UCSD-AML1 (cell line): ENCODE measurements around the gene TBC1D22A.

ENCODE experiments used
- DNase-seq: peaks from one replicate; lab custom pipeline; 2025; ENCODE audit not compliant: unreplicated experiment; lab: John Stamatoyannopoulos, UW

The TBC1D22A gene

DNA sequence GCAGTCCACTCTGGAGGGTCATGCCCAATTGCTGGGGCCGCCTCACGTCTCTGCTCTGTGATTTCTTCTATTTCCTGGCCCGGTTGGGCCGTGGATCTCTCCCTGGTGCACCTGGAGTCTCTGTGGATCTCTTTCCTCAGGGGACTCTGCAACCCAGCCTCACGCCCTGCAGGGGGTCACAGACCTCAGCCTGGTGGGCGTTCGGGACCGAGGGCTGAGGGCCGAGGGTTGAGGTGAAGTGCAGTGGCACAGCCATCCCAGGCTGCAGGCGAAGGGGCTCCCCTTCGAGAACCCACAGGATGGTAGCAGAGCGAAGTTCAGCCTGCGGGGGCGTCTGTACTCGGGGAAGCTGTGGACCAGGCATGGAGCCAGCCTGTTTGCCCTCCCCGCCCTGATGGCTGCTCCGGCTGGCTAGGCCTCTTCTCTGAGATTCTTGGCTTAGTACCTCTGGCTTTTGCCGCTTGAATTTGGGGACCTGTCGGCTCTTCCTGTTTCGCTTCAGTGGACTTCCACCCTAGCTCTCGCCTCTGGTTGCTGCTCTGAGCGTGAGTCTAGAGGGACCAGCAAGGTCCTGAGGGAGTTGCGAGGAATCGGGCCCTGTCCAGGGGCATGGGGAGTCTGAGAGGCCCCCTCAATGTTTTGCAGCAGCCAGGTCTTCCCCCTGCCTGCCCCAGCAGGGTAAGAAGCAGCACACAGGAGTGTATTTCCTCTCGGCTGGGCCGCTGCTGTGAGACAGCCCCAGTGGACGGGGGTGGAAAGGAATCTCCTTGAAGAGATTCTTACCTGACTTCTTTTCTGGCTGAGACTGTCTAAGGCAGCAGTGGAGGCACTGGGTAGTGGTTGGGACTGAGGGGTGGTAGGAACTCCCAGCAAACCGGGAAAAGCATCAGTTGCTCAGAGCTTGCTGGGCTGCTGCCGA, 140.8 kb downstream of the TBC1D22A start:
- DNase-seq: no peak

- DNase-seq: no peak
Observed at GRCh38 chr22:46905415-46905814, 143.0 kb downstream of the TBC1D22A start.

DNA sequence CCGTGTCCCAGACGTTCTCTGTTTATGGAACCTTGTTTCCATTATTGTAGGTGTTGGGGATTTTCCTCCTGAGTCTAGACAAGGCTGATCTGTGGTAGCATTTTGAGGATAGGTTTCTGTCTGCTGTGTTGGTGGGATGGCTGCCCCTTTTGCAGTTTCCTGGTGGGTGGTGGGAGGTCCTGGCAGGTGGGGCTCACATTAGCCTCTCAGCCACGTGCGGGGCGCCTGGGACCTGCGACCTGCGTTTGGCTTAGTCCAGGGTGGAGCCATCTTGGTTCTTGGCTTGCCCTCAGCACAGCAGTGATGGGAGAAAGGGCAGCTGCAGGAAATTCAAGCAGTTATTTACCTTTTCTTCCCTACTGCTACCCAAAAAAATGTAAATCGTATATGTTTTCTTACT, 143.4 kb downstream of the TBC1D22A start:
- DNase-seq: no peak

DNA sequence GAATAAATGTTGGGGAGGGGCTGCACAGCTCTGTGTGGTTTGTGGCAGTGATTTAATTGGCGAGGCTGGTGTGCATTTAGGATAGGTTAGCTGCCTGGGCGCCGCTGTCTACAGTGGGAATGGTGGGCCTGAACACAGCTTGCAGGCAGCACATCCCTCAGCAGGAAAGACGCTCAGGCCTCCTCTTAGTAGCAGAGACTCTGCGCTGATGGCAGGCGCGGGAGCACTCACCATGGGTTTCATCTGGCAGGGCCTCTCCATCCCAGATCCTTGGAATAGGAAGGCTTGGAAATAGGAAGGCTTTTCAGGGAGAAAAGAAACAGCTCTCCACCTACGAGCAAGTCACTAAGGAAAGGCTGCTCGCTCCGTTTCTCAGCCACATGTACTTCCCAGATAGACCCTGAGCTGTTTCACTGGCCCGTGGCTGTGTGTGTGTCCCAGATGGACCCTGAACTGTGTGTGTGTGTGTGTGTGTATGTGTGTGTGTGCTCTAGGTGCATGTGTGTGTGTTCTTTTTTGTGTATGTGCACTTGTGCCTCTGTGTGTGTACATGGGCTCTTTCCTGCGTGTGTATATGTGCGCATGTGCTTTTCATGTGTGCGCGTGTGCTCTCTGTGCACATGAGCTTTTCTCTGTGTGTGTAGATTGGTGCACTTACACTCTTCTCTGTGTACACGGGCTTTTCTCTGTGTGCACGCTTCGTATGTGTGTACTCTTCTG, 144.0 kb downstream of the TBC1D22A start:
- no peak for DNase-seq

DNA sequence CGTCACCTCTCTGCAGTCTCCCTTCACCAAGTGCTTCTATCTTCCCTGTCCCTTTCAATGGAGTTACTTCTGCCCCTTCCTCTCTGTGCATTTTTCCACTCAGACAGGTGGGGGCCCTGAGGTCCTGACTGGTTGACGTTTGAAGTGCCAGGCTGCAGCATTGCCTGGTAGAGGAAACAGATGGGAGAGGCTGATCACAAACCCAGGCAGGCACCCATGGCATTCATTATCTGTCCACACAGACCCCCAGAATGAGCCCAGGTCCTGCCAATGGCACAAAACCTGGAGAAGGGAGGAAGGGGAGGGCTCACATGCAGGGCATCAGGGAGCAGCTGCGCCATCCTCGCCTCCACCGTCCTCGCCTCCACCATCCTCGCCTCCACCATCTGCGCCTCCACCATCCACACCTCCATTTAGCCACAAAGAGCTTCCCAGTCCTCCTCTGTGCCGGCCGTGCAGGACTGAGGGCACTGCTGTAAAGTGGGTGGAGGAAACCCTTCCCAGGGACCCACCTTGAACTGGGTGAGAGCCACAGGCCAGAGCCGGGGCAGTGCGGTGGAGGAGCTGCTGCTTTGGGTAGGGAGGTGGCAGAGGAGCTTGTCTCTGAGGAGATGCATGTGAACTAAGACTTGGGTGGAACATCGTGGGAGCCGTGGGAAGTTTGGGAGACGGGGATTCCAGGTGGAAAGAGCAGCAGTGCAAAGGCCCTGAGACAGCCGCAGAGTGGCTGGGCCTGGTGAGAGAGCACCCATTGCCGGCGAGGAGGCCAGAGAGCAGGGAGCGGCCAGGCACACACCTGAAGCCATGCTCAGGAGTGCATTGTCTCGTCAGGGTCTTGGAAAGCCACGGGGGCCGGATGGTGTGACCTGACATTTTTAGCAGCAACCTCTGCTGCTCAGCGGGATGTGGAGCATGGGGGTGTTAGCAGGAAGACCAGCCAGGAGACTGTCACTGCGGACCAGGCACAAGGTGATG, 145.1 kb downstream of the TBC1D22A start:
- no peak for DNase-seq

GRCh38 chr22:46908641-46909107, 146.2 kb downstream of the TBC1D22A start:
- DNase-seq: no peak

- DNase-seq: no peak
Observed at GRCh38 chr22:46909237-46910030, 147.0 kb downstream of the TBC1D22A start.

- no peak for DNase-seq
Observed at GRCh38 chr22:46910624-46911023, 148.2 kb downstream of the TBC1D22A start.

GRCh38 chr22:46911346-46911745, 148.9 kb downstream of the TBC1D22A start:
- no peak for DNase-seq

GRCh38 chr22:46913351-46913750, 150.9 kb downstream of the TBC1D22A start:
- no peak for DNase-seq

- DNase-seq: no peak
Observed at GRCh38 chr22:46914481-46914880, 152.0 kb downstream of the TBC1D22A start.

DNA sequence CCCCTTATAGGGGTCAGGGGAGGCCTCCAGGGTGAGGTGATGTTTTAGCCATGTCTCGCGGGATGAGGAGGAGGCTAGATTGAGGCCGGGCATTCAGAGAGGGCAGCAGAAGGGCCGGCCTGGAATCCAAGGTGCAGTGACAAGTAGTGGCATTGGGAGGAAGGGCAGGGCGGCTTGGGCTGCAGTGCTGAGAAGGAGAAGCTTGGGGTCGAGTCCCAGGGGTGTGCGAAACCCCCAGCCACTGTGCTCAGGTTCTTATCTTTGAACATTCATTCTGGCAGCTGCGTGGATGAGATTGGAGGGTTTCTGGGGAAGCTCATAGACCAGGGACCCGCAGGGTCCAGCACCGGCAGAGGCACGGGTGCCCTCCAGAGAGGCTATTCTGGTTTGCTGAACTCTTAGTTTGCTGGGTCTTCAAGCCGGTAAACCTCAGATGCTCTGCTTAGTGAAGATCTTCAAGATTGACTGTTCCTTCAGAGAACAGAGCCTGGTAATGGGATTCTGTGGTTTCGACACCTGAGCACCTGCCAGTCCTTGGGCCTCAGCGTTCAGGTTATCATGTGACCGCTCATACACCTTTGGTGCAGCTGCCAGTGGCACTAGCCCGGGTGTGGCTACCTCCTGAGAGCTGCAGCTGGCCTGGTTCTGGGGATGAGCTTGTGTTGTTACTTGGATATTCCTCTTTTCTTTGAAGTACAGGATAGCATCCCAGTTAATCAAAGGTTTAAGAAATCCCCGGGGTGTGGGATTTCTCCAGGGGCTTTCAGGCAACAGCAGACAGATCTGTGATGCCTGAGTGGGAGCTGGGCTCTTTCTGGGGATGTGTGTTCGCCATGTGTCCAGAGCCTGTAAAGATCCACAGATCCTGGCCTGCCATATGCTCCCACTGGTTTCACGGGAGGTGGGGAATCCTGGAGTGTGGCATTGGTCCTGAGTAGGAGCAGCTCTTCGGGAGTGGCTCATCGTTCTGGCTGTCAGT, 152.8 kb downstream of the TBC1D22A start:
- no peak for DNase-seq

DNA sequence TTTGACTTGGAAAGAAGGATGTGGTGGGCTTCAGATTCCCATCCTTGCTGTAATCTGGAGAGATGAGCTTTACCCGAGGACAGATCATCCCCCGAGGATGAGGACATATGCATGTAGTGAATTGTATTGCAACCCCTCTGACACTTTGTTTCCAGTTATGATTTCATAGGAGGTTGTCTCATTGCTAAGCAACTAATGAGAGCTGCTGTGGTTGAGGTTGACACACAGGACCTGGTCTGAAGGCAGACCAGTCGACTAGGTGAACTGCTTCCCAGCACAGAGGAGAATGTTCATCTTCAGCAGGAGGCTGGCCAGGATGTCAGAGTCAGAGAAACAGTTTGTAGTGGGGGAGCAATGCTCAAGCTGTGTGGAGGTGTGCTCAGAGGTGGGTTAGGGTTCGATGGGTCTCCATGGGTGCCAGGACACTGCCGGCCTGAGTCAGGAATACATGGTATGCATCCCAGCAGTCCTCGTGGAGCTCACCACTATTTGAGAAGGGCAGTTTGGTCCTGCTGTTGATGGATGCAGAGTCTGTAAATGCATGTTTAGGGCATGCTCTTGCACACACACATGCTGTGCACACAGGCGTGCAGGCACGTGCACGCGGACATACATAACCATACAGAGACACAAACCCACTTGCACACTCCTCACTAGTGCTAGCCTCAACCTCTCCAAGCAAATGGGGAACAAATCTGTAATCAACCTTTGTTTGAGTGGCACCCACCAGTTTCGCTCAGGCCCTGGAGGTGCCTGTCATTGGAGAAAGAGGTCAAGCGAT, 153.7 kb downstream of the TBC1D22A start:
- no peak for DNase-seq

- no peak for DNase-seq
Observed at GRCh38 chr22:46916886-46917770, 154.7 kb downstream of the TBC1D22A start.

GRCh38 chr22:46917771-46918101, 155.3 kb downstream of the TBC1D22A start:
- no peak for DNase-seq

GRCh38 chr22:46918197-46918596, 155.7 kb downstream of the TBC1D22A start:
- DNase-seq: no peak

DNA sequence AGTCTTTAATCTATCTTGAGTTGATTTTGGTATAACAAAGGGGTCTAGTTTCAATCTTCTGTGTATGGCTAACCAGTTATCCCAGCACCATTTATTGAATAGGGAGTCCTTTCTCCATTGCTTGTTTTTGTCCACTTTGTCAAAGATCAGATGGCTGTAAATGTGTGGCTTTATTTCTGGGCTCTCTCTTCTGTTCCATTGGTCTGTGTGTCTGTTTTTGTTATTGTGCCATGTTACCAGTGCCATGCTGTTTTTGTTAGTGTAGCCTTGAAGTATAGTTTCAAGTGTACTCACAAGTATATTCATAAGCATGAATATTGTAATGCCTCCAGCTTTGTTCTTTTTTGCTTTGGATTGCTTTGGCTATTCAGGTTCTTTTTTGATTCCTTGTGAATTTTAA, 159.6 kb downstream of the TBC1D22A start:
- no peak for DNase-seq
